Adrenal gland (tissue), 12 donors: ENCODE measurements around the gene ZNF211. TPM values are rescaled to one million over a fixed set of nuclear protein-coding genes. Genes with fewer than 3 reads are reported as not detected.

Source experiments
- DNase-seq, 7 donors: peaks; one replicate each; pipeline ENCODE4 v3.0.0-alpha.2; 2019 to 2020
- H3K27ac ChIP-seq, 5 donors: fragments of 200-600 bp; sonication (generic) in 4 of 5; 1 replicate in 3 of 5; 2 replicates in 2 of 5; pipeline versions ENCODE4 v1.5.1 to v1.8.0; 2016 to 2020; ENCODE audit warnings: mild to moderate bottlenecking in 1 of 5
- H3K27me3 ChIP-seq: fragments of 200-600 bp; 2 replicates; pipeline ENCODE4 v1.8.0; 2021
- H3K36me3 ChIP-seq, 2 donors: fragments of 200-600 bp; replicated peaks in 1 of 2; 1 replicate in 1 of 2; 2 replicates in 1 of 2; pipeline versions ENCODE4 v1.5.1 to v1.8.0; 2018 to 2022
- H3K4me1 ChIP-seq, 2 donors: fragments of 200-600 bp; replicated peaks in 1 of 2; 1 replicate in 1 of 2; 2 replicates in 1 of 2; pipeline versions ENCODE4 v1.5.1 to v1.8.0; 2018 to 2021
- H3K4me3 ChIP-seq, 4 donors: fragments of 200-600 bp; sonication (generic) in 3 of 4; one replicate each; pipeline ENCODE4 v1.5.1; 2016 to 2018
- H3K9me3 ChIP-seq, 3 donors: fragments of 200-600 bp; sonication (generic) in 1 of 3; replicated peaks in 1 of 3; 1 replicate in 2 of 3; 2 replicates in 1 of 3; pipeline versions ENCODE4 v1.5.1 to v1.8.0; 2016 to 2021
- POLR2A ChIP-seq, 2 donors: fragments of 450-650 bp; IDR thresholded peaks; one replicate each; pipeline ENCODE4 v1.6.1; 2017; ENCODE audit warnings: antibody characterized with exemption in 2 of 2, mild to moderate bottlenecking in 2 of 2, moderate library complexity in 1 of 2
- WGBS, 4 donors: extraction: QIAGEN DNeasy Blood & Tissue Kit in 2 of 4; methylation state at CpG; one replicate each; pipeline versions ENCODE4 v1.1.5 to v1.1.7; 2013 to 2017; 5-methylcytosine and 5-hydroxymethylcytosine counted together
- intact Hi-C, 2 donors: fragments of 100-400 bp; cut with DNase I; formaldehyde crosslinking; loops; one replicate each; pipeline versions ENCODE4 v1.14.1 to v1.15.0; 2022 to 2023
- polyA plus RNA-seq, 3 donors: library from polyadenylated mRNA; stranded (reverse); fragments of 200-250 nt in 2 of 3; fragments of 350-450 nt in 1 of 3; fragmentation: Illumina TruSeq in 1 of 3; extraction: RNeasy Lipid Tissue Mini Kit (QIAGEN cat#74804) in 1 of 3; gene quantifications; one replicate each; pipeline ENCODE4 v1.2.3, GENCODE V29; 2013 to 2014
- total RNA-seq, 9 donors: library from RNA; depleted of rRNA in 4 of 9; stranded (reverse); fragments of >200 nt in 4 of 9; fragments of 120-200 nt in 1 of 9; fragmentation: NEBNext Ultra II Directional in 1 of 9; extraction: Animal tissue kit (Norgen Biotek cat#: 25700) in 1 of 9; gene quantifications; one replicate each; pipeline versions ENCODE4 v1.1.0 to v1.2.4, GENCODE V29; 2013 to 2023
- TF ChIP-seq, protein P1 (sequence below), 6 experiments: fragments of 450-650 bp in 4 of 6; fragments of 200-600 bp in 2 of 6; sonication (generic) in 1 of 6; IDR thresholded peaks; 1 replicate in 5 of 6; 2 replicates in 1 of 6; pipeline versions ENCODE4 v1.5.1 to v1.8.0; 2016 to 2021; ENCODE audit warnings: antibody characterized with exemption in 6 of 6, mild to moderate bottlenecking in 2 of 6, moderate library complexity in 1 of 6
- donor health status: healthy with polysubstance abuse.
- donor health status: Bipolar disorder and iron deficiency.
- donor health status: DM: yes; HTN: yes; CAD: no.
- donor health status: DM: no; HTN: no; CAD: no.
- donor health status: DM: no; HTN: no; CAD: no.
- donor health status: DM: yes; HTN: yes; CAD: no.

Gene ZNF211
- total and polyA plus RNA-seq, 12 donors = 10.5 to 38.7 (median 17.3) TPM

DNA sequence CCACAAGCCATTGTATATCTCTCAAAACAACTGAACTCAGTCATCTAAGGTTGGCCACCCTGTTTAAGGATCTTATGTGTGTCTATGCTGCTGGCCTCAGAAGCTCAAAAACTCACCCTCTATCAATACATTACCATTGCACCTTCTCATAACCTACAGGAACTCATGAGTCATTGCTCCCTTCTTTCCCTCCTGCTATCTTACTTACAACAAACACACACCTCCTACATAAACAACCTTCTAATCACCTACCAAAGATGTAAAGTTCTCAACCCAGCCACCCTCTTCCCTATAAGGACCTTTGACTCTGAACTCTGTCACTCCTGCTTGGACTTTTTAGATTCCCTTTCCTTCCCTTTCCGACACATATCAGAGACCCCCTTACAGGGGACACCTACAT is 22.5 kb downstream of the ZNF211 start:
- DNase-seq = no peak
- TF ChIP-seq POLR2A (IDR thresholded peaks at IDR 0.05) = no peak
- H3K27ac ChIP-seq = no peak overlapping the region
- H3K4me1 ChIP-seq = no peaks in the 10 kb centered on the region
- 90 to 100% (median 95%) methylated on average over 1 of the region's 1 CpG for WGBS, 4 donors
- H3K27me3 ChIP-seq = no peaks in the 10 kb centered on the region
- no peaks in the 10 kb centered on the region for H3K9me3 ChIP-seq
- no peaks in the 10 kb centered on the region for H3K36me3 ChIP-seq
- H3K4me3 ChIP-seq = no peak overlapping the region
- intact Hi-C loops = no loop called here

DNA sequence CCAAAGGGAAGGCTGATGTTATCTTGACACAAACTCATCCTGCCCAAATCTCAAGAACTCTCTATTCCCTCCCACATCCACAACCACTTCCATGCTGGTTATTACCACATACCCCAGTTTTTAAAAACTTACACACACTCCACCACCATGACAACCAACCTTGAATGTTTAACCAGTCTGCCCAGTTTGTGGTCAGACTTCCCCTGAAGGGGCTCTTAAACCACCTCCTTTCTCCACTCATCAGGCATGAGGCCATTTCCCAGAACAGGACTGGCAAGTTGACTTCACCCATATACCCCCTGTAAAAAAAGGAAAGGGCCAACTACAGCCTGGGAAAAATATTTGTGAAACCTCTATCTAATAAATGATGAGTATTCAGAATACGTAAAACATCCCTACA is 23.4 kb downstream of the ZNF211 start:
- 38 to 77% (median 66%) methylated on average over 1 of the region's 1 CpG for WGBS, 4 donors
- H3K27ac ChIP-seq = no peak overlapping the region
- H3K9me3 ChIP-seq = no peaks in the 10 kb centered on the region
- TF ChIP-seq POLR2A (IDR thresholded peaks at IDR 0.05) = no peak
- TF ChIP-seq, protein P1, sequence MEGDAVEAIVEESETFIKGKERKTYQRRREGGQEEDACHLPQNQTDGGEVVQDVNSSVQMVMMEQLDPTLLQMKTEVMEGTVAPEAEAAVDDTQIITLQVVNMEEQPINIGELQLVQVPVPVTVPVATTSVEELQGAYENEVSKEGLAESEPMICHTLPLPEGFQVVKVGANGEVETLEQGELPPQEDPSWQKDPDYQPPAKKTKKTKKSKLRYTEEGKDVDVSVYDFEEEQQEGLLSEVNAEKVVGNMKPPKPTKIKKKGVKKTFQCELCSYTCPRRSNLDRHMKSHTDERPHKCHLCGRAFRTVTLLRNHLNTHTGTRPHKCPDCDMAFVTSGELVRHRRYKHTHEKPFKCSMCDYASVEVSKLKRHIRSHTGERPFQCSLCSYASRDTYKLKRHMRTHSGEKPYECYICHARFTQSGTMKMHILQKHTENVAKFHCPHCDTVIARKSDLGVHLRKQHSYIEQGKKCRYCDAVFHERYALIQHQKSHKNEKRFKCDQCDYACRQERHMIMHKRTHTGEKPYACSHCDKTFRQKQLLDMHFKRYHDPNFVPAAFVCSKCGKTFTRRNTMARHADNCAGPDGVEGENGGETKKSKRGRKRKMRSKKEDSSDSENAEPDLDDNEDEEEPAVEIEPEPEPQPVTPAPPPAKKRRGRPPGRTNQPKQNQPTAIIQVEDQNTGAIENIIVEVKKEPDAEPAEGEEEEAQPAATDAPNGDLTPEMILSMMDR (IDR thresholded peaks at IDR 0.05) = no peak
- H3K4me3 ChIP-seq = no peak overlapping the region
- no peak for DNase-seq
- H3K27me3 ChIP-seq = no peaks in the 10 kb centered on the region
- H3K36me3 ChIP-seq = no peaks in the 10 kb centered on the region
- intact Hi-C loops = no loop called here
- H3K4me1 ChIP-seq = no peaks in the 10 kb centered on the region

DNA sequence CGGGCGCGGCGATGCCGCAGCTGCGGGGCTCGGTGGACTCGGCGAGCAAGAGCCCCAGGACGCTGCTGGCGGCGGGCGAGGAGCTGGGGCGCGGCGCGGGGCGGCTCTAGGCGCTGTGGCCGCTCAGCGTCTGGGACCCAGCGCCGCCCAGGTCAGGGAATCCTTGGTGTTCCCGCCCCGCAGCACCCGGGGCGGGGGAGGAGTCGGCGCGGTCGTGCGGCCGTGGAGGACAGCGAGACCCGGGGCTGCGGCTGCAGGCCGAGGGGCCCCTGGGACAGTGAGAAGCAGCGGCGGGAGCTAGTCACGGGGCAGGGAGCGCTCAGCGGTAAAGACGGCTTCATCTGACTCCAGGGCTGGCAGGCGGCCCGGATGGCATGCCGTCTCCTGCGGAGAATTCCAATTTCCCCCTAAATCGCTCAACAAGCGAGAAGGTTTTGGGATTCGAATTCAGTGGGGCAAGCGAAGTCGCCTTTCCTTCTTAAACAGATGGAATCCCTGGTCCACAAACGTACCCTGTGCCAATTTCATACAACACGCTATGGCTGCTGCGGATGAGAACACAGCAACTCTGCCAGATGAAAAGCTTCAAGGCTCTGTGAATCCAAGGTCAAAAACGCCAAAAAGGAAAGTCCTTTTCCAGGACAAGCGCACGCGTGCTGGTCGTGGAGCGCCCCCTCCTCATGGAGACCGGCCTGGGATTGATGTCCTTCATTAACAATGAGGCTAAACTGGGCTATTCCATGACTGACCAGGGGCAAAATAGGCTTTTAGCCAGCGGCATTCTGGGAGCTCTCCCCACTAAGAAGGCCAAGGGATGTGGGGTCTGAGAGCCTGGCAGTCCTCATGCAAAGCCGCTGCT is 31.5 kb downstream of the ZNF211 start:
- Histone ChIP-seq H3K27me3 (no peaks in the 10 kb centered on the region), H3K4me3 (peak overlapping the region in 3 of 4 donors; percentile 55 to 73 (median 69)), H3K36me3 (no peaks in the 10 kb centered on the region), H3K27ac (peak overlapping the region; percentile 41 to 88 (median 81)), H3K9me3 (no peaks in the 10 kb centered on the region), H3K4me1 (peaks cover 0 to 12% of the 10 kb centered on the region in 2 donors)
- peak; percentile 65 to 87 (median 74) for DNase-seq
- peak in 1 of 2 donors; percentile 79 for TF ChIP-seq POLR2A (IDR thresholded peaks at IDR 0.05)
- TF ChIP-seq, protein P1 (IDR thresholded peaks at IDR 0.05) = no peak
- 1 to 2% (median 1%) methylated on average over 25 to 64 of the region's 64 CpGs for WGBS, 4 donors
- intact Hi-C loops = no loop called here

DNA sequence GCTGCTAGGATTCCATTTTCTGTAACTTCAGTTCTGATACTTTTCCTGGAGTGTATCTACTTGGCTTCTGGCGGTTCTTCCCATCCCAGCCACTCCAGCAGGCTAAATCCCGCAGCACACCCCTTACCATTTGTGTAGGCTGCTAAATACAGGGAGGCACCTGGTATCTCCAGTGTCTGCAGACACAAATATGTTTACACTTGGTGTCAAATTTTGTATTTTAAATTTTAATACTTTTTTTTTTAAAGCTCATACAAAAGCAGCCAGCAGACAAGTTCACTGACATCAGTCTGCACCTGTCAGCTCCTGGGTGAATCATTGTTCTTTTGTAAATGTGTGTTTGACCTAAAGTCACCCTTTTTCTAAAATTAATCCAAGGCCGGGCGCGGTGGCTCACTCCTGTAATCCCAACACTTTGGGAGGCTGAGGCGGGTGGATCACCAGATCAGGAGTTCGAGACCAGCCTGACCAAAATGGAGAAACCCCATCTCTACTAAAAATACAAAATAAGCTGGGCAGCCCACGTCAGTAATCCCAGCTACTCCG is 32.4 kb downstream of the ZNF211 start:
- peaks cover 0 to 12% of the 10 kb centered on the region in 2 donors for H3K4me1 ChIP-seq
- no peaks in the 10 kb centered on the region for H3K36me3 ChIP-seq
- TF ChIP-seq, protein P1 (IDR thresholded peaks at IDR 0.05) = no peak
- no peak for TF ChIP-seq POLR2A (IDR thresholded peaks at IDR 0.05)
- H3K4me3 ChIP-seq = peak overlapping the region in 1 of 4 donors; percentile 73
- peak overlapping the region; percentile 41 to 88 (median 81) for H3K27ac ChIP-seq
- no peaks in the 10 kb centered on the region for H3K9me3 ChIP-seq
- 40 to 58% (median 53%) methylated on average over 8 to 9 of the region's 9 CpGs for WGBS, 4 donors
- peak; percentile 33 to 75 (median 51) for DNase-seq
- intact Hi-C loops = no loop called here
- no peaks in the 10 kb centered on the region for H3K27me3 ChIP-seq
